T47D (cell line): Measurements from ENCODE around the gene FAM90A26.
A peak's percentile ranks its signal among the peaks of the same experiment; 100 is the strongest.
"Not testable (repeated sequence)": the region's sequence is repeated elsewhere in the genome, so short reads cannot be mapped to it uniquely, and the experiment has no call there.

Experiments used
- DNase-seq, 2 experiments: peaks; one replicate each; pipeline versions ENCODE4 v3.0.0 to v3.0.0-alpha.2; 2011 to 2012; ENCODE audit warnings: low read depth in 1 of 2, low spot score in 1 of 2
- JUND ChIP-seq: IDR thresholded peaks from 2 replicates; pipeline ENCODE4 v1.6.1; 2012; ENCODE audit warnings: low read depth
- in situ Hi-C: cut with HindIII; loops from 2 replicates; pipeline ENCODE4 v1.10.0; 2016; ENCODE audit warnings: low sequenced_read_pairs, low pct_unique_long_range_greater_than_20kb

Gene FAM90A26

GRCh38 chr4:9169791-9170459, at the start of gene FAM90A26:
Gene FAM90A26, plus strand, starts transcription at chr4:9170409. Its CDS starts 2,764 bp downstream, at chr4:9173173.
- DNase-seq, result peak in 1 of 2 experiments; percentile 31
- in situ Hi-C loops, result not testable (repeated sequence)

- in situ Hi-C loops, DNase-seq: not testable (repeated sequence)
Measured at GRCh38 chr4:9122711-9123110, 47.5 kb upstream of the FAM90A26 start.

GRCh38 chr4:9123572-9124007, 46.6 kb upstream of the FAM90A26 start:
- peak in 1 of 2 experiments; percentile 76 for DNase-seq
- in situ Hi-C loops, result not testable (repeated sequence)

- in situ Hi-C loops, result not testable (repeated sequence)
- DNase-seq, result peak in 1 of 2 experiments; percentile 10
Measured at GRCh38 chr4:9125601-9126161, 44.5 kb upstream of the FAM90A26 start.

- DNase-seq, result not testable (repeated sequence)
Measured at GRCh38 chr4:9131420-9131819, 38.8 kb upstream of the FAM90A26 start.

GRCh38 chr4:9132849-9133248, 37.4 kb upstream of the FAM90A26 start:
- in situ Hi-C loops, DNase-seq: not testable (repeated sequence)

More at GRCh38 chr4:9131420-9131819, 38.8 kb upstream of the FAM90A26 start:
- in situ Hi-C loops, result not testable (repeated sequence)

GRCh38 chr4:9134011-9134410, 36.2 kb upstream of the FAM90A26 start:
- DNase-seq, in situ Hi-C loops: not testable (repeated sequence)

- in situ Hi-C loops, DNase-seq: not testable (repeated sequence)
Measured at GRCh38 chr4:9134556-9134955, 35.7 kb upstream of the FAM90A26 start.

GRCh38 chr4:9141050-9141449, 29.2 kb upstream of the FAM90A26 start:
- in situ Hi-C loops, DNase-seq: not testable (repeated sequence)

- in situ Hi-C loops, DNase-seq: not testable (repeated sequence)
Measured at GRCh38 chr4:9142786-9143185, 27.4 kb upstream of the FAM90A26 start.

- no peak for DNase-seq
- in situ Hi-C loops, result no loop called here
- no peak for TF ChIP-seq JUND
Measured at GRCh38 chr4:9143421-9144080, 26.7 kb upstream of the FAM90A26 start.

- no peak for TF ChIP-seq JUND
- in situ Hi-C loops, result no loop called here
- no peak for DNase-seq
Measured at GRCh38 chr4:9146967-9147366, 23.2 kb upstream of the FAM90A26 start.

- DNase-seq, in situ Hi-C loops: not testable (repeated sequence)
Measured at GRCh38 chr4:9147368-9147767, 22.8 kb upstream of the FAM90A26 start.

GRCh38 chr4:9148611-9149409, 21.4 kb upstream of the FAM90A26 start:
- peak in 1 of 2 experiments; percentile 5 for DNase-seq

GRCh38 chr4:9151809-9152179, 18.4 kb upstream of the FAM90A26 start:
- in situ Hi-C loops, result not testable (repeated sequence)

More at GRCh38 chr4:9148611-9149409, 21.4 kb upstream of the FAM90A26 start:
- in situ Hi-C loops, result not testable (repeated sequence)

GRCh38 chr4:9152180-9153007, 17.8 kb upstream of the FAM90A26 start:
- DNase-seq, result peak; percentile 56 to 93

More at GRCh38 chr4:9151809-9152179, 18.4 kb upstream of the FAM90A26 start:
- DNase-seq, result not testable (repeated sequence)

GRCh38 chr4:9153008-9153570, 17.1 kb upstream of the FAM90A26 start:
- in situ Hi-C loops, result not testable (repeated sequence)
- DNase-seq, result peak; percentile 46 to 97

More at GRCh38 chr4:9152180-9153007, 17.8 kb upstream of the FAM90A26 start:
- in situ Hi-C loops, result not testable (repeated sequence)
